HG02938 (cell line): Measurements from ENCODE around the gene RTP3.
"Not testable (repeated sequence)": the region's sequence is repeated elsewhere in the genome, so short reads cannot be mapped to it uniquely, and the experiment has no call there.

ENCODE experiments used
- ATAC-seq: cut with Tn5 transposase; IDR thresholded peaks from one replicate; pipeline ENCODE4 v1.9.1; 2021; ENCODE audit warnings: mild to moderate bottlenecking, moderate library complexity; ENCODE audit not compliant: unreplicated experiment

The RTP3 gene

GRCh38 chr3:46544771-46545503 is 47.2 kb downstream of the RTP3 start:
- ATAC-seq: no peak

GRCh38 chr3:46545818-46546630 is 48.2 kb downstream of the RTP3 start:
- ATAC-seq: no peak

GRCh38 chr3:46546896-46547440 is 49.2 kb downstream of the RTP3 start:
- no peak for ATAC-seq

GRCh38 chr3:46548611-46549010 is 50.8 kb downstream of the RTP3 start:
- not testable (repeated sequence) for ATAC-seq

GRCh38 chr3:46549408-46549904 is 51.7 kb downstream of the RTP3 start:
- ATAC-seq: no peak

GRCh38 chr3:46549989-46550388 is 52.2 kb downstream of the RTP3 start:
- ATAC-seq: no peak
